Upper lobe of left lung (tissue), 4 donors: ENCODE measurements around the gene SEC61A1.

Experiments
- CTCF ChIP-seq, 6 experiments: fragments of 450-650 bp in 4 of 6; fragments of 200-600 bp in 2 of 6; sonication (generic) in 2 of 6; IDR thresholded peaks; one replicate each; pipeline ENCODE4 v1.5.1; 2016 to 2019; ENCODE audit warnings: antibody characterized with exemption in 6 of 6
- EP300 ChIP-seq, 4 donors: sonication (generic); formaldehyde crosslinking; IDR thresholded peaks; one replicate each; pipeline ENCODE4 v1.5.1; 2017; ENCODE audit warnings: antibody characterized with exemption in 4 of 4, control low read depth in 2 of 4
- POLR2A ChIP-seq, 4 donors: fragments of 450-650 bp; IDR thresholded peaks; one replicate each; pipeline ENCODE4 v1.5.1; 2016 to 2017; ENCODE audit warnings: antibody characterized with exemption in 4 of 4, mild to moderate bottlenecking in 2 of 4

GRCh38 chr3:128113817-128114794, 61.9 kb downstream of the SEC61A1 start:
- TF ChIP-seq CTCF (IDR thresholded peaks at IDR 0.05), result no peak
- no peak for TF ChIP-seq POLR2A (IDR thresholded peaks at IDR 0.05)
- no peak for TF ChIP-seq EP300 (IDR thresholded peaks at IDR 0.05)
